GM21526 (cell line): Measurements from ENCODE around the gene PHF1.
"Not testable (repeated sequence)": the region's sequence is repeated elsewhere in the genome, so short reads cannot be mapped to it uniquely, and the experiment has no call there.

ENCODE experiments used
- ATAC-seq: cut with Tn5 transposase; IDR thresholded peaks from one replicate; pipeline ENCODE4 v1.9.1; 2021; ENCODE audit warnings: moderate library complexity; ENCODE audit not compliant: unreplicated experiment, low FRiP score

The PHF1 gene

GRCh38 chr6:33410711-33411631 is at the start of gene PHF1:
TSS of gene PHF1 (plus strand) at chr6:33411014. CDS start at chr6:33412264, 1,250 bp downstream.
- peak; percentile 27 for ATAC-seq

DNA sequence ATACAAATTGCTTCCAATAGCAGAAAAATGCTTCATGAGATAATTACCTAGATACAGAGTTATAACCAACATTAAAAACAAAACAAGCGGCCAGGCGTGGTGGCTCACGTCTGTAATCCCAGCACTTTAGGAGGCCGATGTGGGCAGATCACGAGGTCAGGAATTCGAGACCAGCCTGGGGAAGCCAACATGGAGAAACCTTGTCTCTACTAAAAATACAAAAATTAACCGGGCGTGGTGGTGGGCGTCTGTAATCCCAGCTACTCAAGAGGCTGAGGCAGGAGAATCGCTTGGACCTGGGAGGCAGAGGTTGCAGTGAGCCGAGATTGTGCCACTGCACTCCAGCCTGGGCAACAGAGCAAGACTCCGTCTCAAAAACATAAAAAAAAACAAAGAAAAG is 47.3 kb upstream of the PHF1 start:
- not testable (repeated sequence) for ATAC-seq

GRCh38 chr6:33364475-33365205 is 46.2 kb upstream of the PHF1 start:
- ATAC-seq = not testable (repeated sequence)

- not testable (repeated sequence) for ATAC-seq
Observed at GRCh38 chr6:33365206-33365971, 45.4 kb upstream of the PHF1 start.

DNA sequence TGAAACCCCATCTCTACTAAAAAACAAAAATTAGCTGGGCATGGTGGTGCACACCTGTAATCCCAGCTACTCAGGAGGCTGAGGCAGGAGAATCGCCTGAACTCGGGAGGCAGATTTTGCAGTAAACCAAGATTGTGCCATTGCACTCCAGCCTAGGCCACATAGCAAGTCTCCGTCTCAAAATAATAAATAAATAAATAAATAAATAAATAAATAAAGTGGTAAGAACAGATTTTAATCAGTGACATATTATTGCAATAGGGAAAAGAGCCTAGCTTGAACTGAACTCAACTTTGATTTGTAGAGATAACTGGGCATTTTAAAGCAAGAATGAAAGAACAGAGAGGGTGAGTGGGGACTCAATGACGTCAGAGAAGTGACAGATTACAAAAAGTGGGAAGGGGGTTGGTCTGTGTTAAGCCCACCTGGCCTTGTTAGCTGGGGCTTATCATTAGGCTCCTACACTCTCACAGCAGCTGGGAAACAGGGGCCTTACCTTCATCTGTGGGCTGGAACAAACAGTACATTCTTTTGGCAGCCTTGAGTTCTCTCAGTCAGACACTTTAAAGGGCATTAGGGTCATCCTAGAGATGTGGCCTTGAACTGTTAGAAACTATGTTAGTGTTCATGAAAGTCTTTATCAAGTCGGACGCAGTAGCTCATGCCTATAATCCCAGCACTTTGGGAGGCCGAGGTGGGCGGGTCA is 43.7 kb upstream of the PHF1 start:
- ATAC-seq = no peak

DNA sequence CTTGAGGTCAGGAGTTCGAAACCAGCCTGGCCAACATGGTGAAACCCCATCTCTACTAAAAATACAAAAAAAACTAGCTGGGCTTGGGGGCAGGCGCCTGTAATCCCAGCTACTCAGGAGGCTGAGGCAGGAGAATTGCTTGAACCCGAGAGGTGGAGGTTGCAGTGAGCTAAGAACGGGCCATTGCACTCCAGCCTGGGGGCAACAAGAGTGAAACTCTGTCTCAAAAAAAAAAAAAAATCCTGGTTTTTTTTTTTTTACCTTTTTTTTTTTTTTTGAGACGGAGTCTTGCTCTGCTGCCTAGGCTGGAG is 43.1 kb upstream of the PHF1 start:
- ATAC-seq = not testable (repeated sequence)

- not testable (repeated sequence) for ATAC-seq
Observed at GRCh38 chr6:33371901-33372300, 38.9 kb upstream of the PHF1 start.

- ATAC-seq = no peak
Observed at GRCh38 chr6:33372526-33373123, 38.2 kb upstream of the PHF1 start.

GRCh38 chr6:33373960-33374910 is 36.6 kb upstream of the PHF1 start:
- ATAC-seq = no peak

- ATAC-seq = no peak
Observed at GRCh38 chr6:33375143-33375671, 35.6 kb upstream of the PHF1 start.

DNA sequence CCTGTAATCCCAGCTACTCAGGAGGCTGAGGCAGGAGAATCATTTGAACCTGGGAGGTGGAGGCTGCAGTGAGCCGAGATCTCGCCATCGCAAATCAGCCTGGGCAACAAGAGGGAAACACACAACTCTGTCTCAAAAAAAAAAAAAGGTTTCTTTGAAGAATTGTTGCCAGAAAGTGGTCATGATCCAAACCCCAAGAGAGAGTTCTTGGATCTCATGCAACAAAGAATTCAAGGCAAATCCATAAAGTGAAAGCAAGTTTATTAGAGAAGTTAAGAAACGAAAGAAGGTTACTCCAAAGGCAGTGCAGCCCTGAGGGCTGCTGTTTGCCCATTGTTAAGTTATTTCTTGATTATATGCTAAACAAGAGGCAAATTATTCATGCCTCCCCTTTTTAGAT is 33.6 kb upstream of the PHF1 start:
- no peak for ATAC-seq

GRCh38 chr6:33379184-33379583 is 31.6 kb upstream of the PHF1 start:
- ATAC-seq = not testable (repeated sequence)

DNA sequence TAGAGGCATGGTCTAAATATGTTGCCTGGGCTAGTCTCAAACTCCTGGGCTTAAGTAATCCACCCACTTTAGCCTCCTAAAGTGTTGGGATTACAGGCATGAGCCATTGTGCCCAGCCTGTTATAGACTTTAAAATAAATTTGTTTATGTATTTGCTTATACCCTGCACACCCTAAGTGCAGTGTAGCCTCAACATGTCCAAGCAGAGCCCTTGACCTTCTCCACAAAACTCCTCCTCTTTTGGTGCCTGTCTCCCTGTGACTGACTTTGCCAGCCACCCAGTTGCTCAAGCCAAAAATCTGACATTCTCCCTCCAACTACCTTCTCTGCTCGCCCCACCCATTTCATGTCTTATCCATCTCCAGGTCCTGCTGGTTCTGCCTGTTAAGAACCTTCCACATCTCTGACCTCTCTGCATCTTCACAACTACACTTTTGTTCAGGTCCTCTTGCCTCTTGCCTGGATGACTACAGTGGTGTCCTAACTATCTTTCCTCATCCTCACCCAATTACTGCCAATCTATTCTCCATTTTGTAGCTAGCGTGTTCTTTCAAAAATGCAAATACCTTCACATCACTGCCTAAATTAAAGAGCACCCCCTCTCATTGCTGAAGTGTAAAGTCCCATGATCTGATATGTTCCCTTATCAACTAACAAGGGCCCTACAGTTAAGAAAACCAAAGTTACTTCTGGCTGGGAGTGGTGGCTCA is 30.4 kb upstream of the PHF1 start:
- no peak for ATAC-seq

DNA sequence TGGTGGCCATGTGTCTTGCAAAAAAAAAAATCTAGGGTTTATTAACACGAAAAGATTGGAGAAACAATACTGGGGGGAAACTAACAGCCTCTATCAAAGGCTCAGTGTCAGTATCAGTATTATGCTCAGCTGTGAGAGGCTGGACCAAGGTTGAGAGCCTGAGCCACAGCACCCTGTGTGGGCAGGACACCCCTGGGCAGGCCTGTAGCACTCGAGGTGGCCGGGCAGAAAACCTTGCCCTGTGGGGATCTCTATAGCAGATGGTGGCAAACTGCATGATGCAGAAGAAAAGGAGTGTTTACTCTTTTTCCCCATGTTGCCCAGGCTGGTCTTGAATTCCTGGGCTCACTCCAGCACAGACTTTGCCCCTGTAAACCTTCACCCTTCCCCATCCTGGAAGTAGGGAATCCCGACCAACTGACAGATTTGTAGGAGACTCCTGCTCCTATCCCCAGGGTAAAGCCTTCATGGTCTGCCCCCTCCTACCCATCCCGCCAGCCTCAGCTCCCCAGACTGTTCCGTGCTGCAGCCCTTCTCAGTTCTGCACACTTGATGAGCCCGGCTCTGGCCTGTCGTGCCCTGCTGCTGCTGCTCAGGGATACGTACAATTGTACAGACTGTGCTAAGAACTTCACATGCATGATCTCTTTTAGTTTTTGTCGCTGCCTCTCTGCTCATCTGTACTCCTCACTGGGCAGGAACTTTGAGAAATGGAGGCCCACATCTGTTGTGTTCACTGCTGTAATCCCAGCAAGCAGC is 27.2 kb upstream of the PHF1 start:
- ATAC-seq = no peak

- ATAC-seq = no peak
Observed at GRCh38 chr6:33384581-33385020, 26.2 kb upstream of the PHF1 start.

DNA sequence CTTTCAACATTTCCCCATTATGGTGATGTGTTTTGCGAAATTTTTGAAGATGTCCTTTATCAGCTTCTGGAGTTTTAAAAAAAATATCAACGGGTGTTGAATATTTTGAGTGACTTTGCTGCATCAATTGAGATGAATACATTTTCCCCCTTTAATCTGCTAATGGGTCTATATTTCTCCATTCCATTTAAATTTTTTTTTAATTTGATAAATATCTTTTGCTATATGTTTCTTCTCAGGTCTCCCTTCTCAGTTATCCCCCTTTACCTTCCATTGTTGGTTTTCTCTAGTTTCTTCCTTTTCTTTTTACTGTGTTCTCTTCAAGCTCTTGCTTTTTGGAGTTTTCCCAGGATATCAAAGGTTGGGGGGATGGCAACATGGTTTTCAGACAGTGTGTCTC is 20.6 kb upstream of the PHF1 start:
- ATAC-seq = no peak

DNA sequence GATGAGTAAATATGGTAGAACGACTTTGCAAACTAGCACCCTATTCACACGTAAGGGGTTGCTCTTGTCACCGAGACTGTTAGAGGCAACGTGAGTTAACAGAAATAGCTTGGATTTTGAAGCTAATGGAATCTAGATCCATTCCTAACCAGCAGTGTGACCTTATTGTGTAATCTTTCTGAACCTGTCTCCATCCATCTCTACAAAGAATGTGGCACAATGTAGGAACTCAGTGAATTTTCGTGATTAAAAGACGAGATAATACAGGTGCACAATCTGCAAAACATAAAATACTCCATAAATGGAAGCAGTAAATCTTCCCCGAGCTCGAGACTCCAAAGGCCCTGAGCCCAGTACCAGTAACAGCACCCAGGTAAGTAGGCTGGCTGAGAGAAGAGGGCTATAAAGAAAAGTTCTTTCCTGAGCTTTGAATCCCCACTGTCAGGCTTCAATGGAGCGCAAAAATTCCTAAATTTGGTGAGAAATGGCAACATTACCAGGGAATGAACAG is 20.0 kb upstream of the PHF1 start:
- ATAC-seq = no peak
